WERI-Rb-1 (cell line): Measurements from ENCODE around the gene BPI.

ENCODE experiments used
- DNase-seq: peaks from one replicate; pipeline ENCODE4 v3.0.0-alpha.2; 2020
- H3K27ac ChIP-seq: fragments of 250-450 bp; sonication (Bioruptor Pico); 2 replicates; pipeline ENCODE4 v1.5.1; 2020; ENCODE audit warnings: mild to moderate bottlenecking, moderate library complexity
- H3K27me3 ChIP-seq: fragments of 250-450 bp; sonication (Bioruptor Pico); 2 replicates; pipeline ENCODE4 v1.5.1; 2021; ENCODE audit warnings: mild to moderate bottlenecking, low read depth, moderate library complexity; ENCODE audit not compliant: insufficient read depth, severe bottlenecking
- H3K36me3 ChIP-seq: fragments of 250-450 bp; sonication (Bioruptor Pico); 2 replicates; pipeline ENCODE4 v1.5.1; 2020; ENCODE audit warnings: mild to moderate bottlenecking, moderate library complexity
- H3K4me3 ChIP-seq: 2 replicates; pipeline ENCODE4 v1.5.1; 2011; ENCODE audit warnings: low read depth, mild to moderate bottlenecking, control low read depth, low read length
- H3K9me3 ChIP-seq: fragments of 250-450 bp; sonication (Bioruptor Pico); 2 replicates; pipeline ENCODE4 v1.5.1; 2021; ENCODE audit warnings: mild to moderate bottlenecking, moderate library complexity; ENCODE audit not compliant: severe bottlenecking
- TF ChIP-seq, protein P1 (sequence below): IDR thresholded peaks from 2 replicates; pipeline ENCODE4 v1.5.1; 2011; ENCODE audit warnings: low read depth, mild to moderate bottlenecking, control low read depth, inconsistent platforms, low read length

Gene BPI

DNA sequence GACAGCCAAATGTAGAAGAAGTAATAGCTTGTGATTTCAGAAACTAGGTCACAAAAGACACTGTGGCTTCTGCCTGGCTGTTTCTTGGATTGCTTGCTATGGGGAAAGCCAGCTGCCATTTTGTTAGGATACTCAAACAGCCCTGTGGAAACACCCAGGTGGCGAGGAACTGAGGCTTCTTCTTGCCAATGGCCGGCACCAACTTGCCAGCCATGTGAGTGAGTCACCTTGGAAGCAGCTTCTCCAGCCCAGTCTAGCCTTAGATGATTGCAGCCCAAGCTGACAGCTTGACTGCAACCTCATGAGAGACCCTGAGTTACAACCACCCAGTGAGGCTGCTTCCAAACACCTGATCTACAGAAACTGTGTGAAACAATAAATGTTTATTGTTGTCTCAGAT is 31.6 kb upstream of the BPI start:
- no peak overlapping the region for H3K4me3 ChIP-seq
- TF ChIP-seq, protein P1, sequence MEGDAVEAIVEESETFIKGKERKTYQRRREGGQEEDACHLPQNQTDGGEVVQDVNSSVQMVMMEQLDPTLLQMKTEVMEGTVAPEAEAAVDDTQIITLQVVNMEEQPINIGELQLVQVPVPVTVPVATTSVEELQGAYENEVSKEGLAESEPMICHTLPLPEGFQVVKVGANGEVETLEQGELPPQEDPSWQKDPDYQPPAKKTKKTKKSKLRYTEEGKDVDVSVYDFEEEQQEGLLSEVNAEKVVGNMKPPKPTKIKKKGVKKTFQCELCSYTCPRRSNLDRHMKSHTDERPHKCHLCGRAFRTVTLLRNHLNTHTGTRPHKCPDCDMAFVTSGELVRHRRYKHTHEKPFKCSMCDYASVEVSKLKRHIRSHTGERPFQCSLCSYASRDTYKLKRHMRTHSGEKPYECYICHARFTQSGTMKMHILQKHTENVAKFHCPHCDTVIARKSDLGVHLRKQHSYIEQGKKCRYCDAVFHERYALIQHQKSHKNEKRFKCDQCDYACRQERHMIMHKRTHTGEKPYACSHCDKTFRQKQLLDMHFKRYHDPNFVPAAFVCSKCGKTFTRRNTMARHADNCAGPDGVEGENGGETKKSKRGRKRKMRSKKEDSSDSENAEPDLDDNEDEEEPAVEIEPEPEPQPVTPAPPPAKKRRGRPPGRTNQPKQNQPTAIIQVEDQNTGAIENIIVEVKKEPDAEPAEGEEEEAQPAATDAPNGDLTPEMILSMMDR = no peak
- no peak for DNase-seq
- H3K27me3 ChIP-seq = no peaks in the 10 kb centered on the region
- no peak overlapping the region for H3K27ac ChIP-seq
- H3K36me3 ChIP-seq = no peaks in the 10 kb centered on the region
- H3K9me3 ChIP-seq = peaks cover 16% of the 10 kb centered on the region

DNA sequence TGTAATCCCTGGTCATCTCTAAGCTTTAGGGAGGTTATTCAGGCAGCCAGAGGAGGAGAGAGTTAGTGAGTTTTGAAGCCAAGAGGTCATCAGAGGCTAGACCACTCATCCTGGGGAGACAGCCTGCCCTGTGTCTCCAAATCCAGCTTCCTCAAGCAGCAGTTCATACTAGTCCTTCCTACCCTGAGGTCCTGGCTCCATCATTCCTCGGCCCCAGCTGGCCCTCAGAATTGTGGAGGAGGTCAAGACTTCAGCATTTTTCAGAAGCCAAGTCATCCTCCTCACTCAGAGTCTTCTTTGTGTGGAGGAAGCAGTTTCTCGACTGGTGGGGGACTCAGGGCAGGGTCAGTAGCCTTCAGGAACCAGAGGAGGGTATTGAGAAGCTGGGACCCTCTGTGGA is 31.0 kb upstream of the BPI start:
- Histone ChIP-seq H3K36me3 (no peaks in the 10 kb centered on the region), H3K9me3 (peaks cover 16% of the 10 kb centered on the region), H3K4me3 (no peak overlapping the region), H3K27me3 (no peaks in the 10 kb centered on the region), H3K27ac (no peak overlapping the region)
- TF ChIP-seq, protein P1 = no peak
- no peak for DNase-seq

DNA sequence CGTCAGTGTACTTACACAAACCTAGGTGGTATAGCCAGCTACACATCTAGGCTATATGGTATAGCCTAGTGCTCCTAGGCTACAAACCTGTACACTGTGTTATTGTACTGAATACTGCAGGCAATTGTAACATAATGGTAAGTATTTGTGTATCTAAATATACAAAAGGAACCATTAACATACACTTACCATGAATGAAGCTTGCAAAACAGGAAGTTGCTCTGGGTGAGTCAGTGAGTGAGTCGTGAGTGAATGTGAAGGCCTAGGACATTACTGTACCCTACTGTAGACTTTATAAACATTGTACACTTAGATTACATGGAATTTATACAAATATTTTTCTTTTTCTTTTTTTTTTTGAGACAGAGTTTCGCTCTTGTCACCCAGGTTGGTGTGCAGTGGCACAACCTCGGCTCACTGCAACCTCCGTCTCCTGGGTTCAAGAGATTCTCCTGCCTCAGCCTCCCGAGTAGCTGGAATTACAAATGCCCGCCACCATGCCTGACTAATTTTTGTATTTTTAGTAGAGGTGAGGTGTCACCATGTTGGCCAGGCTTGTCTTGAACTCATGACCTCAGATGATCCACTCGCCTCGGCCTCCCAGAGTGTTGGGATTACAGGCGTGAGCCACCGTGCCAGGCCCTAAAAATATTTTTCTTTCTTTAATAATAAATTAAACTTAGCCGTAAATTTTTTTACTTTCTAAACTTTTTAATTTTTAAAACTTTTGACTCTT is 28.0 kb upstream of the BPI start:
- TF ChIP-seq, protein P1 = no peak
- Histone ChIP-seq H3K27me3 (no peaks in the 10 kb centered on the region), H3K27ac (peak overlapping the region; percentile 96), H3K4me3 (no peak overlapping the region), H3K9me3 (peaks cover 19% of the 10 kb centered on the region), H3K36me3 (no peaks in the 10 kb centered on the region)
- no peak for DNase-seq

DNA sequence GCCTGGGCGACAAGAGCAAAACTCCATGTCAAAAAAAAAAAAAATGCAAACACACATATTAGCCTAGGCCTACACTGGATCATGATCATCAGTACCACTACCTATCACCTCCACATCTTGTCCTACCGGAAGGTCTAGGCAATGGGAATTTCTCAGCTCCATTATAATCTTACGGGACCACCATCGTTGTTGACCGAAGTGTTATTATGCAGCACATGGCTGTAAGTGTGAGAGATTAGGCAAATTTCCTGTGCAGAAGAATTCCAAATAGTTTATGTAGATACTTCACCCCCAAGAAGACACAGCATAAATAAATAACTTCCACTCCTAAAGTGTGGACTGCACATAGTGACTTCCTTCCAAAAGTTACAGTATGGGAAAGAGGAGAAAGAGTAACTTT is 26.7 kb upstream of the BPI start:
- Histone ChIP-seq H3K4me3 (no peak overlapping the region; the same call in 1 of the 2 replicates), H3K27ac (peak overlapping the region; percentile 96), H3K9me3 (peaks cover 30% of the 10 kb centered on the region), H3K27me3 (no peaks in the 10 kb centered on the region), H3K36me3 (no peaks in the 10 kb centered on the region)
- DNase-seq = no peak
- TF ChIP-seq, protein P1 = no peak

DNA sequence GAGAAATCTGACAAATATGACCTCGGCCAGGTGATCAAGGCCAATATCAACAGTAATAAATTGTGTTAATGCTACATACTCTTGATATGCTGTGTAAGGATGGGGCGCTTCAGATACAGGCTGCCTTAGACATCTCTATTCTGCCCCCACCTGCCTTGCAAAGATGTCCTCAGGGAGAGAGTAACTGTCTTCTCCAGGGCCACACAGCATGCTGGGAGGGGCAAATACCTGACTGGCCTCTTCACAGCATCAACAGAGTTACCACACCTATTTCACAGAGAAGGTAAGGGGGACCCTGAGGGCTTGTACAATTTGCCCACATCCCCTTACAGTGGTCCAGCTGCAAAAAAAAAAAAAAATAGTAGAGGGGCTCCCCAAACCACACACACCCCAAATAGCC is 26.3 kb upstream of the BPI start:
- Histone ChIP-seq H3K36me3 (no peaks in the 10 kb centered on the region), H3K4me3 (peak overlapping the region; percentile 30)
- DNase-seq = peak; percentile 54

More for the DNA sequence above, 26.3 kb upstream of the BPI start:
- TF ChIP-seq, protein P1 = no peak
- peak overlapping the region; percentile 96 for H3K27ac ChIP-seq
- H3K27me3 ChIP-seq = no peaks in the 10 kb centered on the region
- peaks cover 30% of the 10 kb centered on the region for H3K9me3 ChIP-seq
